CD4-positive, alpha-beta T cell treated with Interleukin-21 for 1 hour (primary cell): ENCODE data around the gene DENND4C.
"Not testable (repeated sequence)": the region's sequence is repeated elsewhere in the genome, so short reads cannot be mapped to it uniquely, and the experiment has no call there.

ENCODE experiments used
- DNase-seq: peaks from one replicate; pipeline ENCODE4 v3.0.0-alpha.2; 2020

Gene DENND4C

DNA sequence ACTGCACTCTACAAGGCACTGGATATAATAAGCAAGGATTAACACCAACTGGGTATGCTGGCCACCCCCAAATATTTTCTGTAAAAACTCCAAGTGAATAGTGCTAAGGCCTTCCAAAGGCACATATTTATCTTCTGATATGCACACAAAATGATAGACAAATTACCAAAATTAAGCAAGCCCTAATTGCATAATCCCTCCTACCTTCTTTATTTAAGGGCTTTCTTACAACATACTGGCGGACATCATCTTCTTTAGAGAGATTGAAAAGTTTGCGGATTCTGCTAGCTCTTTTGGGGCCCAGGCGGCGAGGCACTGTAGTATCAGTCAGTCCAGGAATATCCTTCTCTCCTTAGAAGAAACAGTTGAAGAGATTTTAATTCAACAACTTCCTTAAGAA is 147.7 kb downstream of the DENND4C start:
- DNase-seq: no peak

DNA sequence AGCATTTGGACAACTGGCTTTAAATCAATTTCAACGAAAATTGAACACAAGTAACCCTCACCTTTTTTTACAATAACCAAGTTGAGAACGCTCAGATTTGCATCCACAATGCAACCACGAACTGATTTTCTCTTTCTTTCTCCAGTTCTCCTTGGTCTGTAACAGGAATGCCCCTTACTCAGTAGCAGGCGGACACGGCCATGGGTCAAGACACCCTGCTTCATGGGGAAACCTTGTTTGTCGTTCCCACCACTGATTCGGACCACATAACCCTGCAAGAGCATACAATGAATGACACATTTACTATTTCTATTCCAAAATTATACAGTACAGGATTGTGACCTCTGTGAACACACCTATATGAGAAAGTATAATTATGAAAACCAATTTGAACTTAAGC is 148.2 kb downstream of the DENND4C start:
- DNase-seq: no peak

DNA sequence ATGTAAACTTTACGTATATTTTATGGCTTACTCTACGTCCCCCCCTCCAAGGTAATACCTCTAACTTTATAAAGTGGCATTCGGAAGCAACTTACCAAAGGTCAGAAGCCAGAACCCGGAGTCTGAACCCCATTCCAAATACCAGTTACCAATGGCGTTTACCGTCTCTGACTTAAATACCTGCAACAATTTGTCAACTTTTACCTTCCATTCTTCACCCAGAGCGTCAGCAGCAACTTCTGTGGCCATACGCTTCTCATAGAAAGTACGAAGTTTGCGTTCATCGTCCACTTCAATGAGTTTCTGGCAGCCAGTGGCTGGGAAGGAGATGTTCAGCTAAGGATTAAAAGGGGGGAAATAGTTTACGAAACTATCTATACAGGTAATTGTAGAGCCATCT is 148.8 kb downstream of the DENND4C start:
- no peak for DNase-seq

DNA sequence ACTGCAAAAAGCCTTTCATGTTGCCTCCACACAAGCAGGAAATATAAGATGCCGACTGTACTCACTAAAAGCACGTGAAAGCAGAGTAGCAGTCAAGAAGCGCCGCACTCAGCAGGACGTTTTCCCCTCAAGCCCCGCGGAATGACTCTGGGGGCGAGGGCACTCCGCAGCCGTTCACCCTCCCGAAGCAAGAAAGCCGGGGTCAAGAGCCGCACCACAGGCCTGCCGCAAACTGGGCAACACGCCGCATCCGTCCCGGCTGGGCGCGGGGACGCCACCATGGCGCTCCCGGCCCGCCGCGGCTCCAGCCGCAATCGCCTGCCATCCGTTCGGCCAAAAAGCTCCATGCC is 149.2 kb downstream of the DENND4C start:
- DNase-seq: peak; percentile 55

DNA sequence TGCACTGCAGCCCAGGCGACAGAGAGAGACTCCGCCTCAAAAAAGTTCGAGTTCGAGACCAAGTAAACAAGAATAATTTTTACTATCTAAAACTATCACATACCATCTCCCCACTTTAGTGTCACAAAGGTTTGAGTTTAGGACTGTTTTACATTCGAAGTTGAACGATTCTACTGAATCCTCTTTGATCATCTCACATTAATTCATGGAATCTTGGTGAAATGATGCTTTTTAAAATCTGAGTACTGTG is 150.3 kb downstream of the DENND4C start:
- DNase-seq: no peak

DNA sequence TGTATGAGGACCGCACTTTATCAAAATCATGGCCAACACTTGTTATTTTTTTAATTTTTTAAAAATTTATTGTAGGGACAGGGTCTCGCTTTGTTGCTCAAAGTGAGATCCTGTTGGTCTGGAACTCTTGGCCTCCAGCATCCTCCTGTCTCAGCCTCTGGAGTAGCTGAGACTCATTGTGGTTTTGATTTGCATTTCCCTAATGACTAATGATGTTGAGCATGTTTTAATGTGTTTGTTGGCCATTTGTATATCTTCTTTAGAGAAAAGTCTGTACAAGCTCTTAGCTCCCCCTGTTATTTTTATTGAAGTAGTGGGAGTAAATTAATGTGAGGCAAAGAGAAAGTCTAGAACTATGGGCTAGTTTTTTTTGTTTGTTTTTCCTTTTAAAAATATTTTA is 151.2 kb downstream of the DENND4C start:
- DNase-seq: no peak

DNA sequence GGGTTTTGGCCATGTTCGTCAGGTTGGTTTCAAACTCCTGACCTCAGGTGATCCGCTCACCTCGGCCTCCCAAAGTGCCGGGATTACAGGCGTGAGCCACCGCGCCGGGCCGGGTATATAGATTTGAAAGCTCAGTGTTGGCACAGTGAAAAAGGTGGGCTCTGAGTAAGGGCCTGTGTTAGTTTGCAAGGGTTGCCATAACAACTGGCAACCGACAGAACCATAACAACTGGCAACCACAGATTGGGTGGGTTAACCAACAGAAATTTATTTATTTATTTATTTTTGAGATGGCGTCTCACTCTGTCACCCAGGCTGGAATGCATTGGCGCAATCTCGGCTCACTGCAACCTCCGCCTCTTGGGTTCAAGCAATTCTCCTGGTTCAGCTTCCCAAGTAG is 154.7 kb downstream of the DENND4C start:
- not testable (repeated sequence) for DNase-seq

DNA sequence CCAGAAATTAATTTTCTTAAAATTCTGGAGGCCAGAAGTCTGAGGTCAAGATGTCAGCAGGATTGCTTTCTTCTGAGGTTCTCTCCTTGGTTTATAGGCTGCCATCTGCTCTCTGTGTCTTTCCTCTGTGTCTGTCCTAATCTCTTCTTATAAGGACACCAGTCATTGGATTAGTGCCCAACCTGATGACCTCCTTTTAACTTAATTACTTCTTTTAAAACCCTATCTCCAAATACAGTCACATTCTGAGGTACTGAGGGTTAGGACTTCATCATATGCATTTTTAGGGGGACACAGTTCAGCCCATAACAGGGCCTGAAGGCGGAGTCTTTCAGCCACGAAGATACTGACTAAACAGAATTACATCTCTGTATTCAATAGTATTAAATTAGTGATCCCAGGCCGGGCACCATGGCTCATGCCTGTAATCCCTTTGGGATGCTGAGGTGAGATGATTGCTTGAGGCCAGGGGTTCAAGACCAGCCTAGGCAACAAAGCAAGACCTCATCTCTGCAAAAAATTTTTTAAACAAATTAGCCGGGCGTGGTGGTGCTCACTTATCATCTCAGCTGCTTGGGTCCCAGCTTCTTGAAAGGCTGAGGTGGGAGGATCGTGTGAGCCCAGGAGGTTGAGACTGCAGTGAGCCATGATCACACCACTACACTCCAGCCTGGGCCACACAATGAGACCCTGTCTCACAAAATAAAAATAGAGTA is 155.5 kb downstream of the DENND4C start:
- DNase-seq: no peak

DNA sequence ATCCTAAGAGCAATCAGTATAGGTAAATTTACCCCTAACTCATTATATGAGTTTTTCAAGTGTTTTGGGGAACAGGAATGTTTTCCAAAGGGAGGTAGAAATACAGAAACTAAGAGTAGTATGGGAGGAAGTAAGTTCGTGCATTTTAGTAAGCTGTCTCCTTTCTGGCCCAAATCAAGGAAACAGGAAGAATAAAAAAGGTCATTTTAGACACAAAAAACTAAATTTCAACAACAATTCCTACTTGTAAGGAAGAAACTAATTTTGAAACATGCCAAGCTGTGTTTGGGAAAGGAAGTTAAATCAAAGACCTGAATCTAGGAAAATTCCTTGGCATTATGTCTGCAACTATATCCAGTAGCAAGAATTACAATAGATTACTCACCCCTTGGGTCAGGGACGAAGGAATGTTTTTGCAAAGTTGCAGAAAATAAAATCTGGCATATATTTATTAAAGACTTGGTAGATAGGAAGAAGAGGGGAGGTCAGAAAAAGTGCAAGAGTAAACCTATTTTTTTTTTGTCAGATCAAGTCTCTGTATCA is 156.1 kb downstream of the DENND4C start:
- no peak for DNase-seq

DNA sequence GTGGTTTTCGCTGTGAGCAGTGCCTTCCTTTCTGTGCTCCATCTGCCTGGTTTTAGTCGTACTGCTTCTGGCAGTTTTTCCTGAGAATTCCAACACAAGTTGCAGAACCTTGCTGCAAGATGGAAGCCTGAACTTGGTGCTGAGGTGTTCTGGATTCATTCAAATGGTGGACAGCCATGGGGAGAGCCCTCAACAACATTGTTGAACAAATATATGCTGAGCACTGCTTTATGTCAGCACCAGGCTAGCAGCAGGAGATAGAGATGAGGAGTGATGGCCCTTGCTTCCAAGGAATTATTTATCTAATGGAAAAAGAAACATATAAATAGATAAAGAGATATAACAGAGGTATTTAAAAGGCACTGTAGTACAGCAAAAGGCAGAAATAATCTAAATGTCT is 156.8 kb downstream of the DENND4C start:
- no peak for DNase-seq

DNA sequence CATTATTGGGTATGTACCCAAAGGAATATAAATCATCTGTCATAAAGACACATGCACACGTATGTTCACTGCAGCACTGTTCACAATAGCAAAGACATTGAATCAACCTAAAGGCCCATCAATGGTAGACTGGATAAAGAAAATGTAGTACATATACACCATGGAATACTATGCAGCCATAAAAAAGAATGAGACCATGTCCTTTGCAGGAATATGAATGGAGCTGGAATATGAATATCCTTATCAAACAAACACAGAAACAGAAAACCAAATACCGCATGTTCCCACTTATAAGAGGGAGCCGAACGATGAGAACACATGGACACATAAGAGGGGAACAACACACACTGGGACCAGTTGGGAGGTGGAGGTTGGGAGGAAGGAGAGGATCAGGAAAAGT is 159.0 kb downstream of the DENND4C start:
- DNase-seq: not testable (repeated sequence)

DNA sequence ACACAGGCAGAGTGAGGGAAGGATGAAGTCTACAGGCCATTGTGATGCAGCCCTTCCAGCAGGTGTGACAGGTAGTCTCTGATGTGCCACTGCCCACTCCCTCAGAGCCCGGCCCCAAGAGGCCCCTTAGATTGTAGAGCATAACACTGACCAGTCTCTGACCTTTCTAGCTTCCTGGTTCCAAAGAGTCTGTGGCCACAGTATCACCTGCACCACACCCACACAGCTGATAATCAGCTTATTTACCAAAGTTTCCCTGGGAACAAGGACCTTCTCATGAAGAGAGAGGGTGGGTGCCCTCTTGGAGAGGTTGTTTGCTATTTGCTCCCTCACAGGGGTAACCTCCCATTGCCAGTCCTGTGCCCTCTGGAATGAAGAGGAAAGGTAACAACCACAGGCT is 167.4 kb downstream of the DENND4C start:
- DNase-seq: no peak

DNA sequence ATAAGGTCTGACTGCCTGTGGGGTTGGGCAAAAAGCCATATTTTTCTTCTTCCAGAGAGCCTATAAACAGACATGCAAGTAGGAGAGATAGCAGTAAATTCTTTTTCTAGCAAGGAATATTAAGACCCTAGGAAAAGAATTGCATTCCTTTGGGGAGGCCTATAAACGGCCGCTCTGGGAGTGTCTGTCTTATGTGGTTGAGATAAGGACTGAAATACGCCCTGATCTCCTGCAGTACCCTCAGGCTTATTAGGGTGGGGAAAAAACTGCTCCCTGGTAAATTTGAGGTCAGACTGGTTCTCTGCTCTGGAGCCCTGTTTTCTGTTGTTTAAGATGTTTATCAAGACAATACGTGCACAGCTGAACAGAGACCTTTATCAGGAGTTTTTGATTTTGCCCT is 172.7 kb downstream of the DENND4C start:
- not testable (repeated sequence) for DNase-seq

DNA sequence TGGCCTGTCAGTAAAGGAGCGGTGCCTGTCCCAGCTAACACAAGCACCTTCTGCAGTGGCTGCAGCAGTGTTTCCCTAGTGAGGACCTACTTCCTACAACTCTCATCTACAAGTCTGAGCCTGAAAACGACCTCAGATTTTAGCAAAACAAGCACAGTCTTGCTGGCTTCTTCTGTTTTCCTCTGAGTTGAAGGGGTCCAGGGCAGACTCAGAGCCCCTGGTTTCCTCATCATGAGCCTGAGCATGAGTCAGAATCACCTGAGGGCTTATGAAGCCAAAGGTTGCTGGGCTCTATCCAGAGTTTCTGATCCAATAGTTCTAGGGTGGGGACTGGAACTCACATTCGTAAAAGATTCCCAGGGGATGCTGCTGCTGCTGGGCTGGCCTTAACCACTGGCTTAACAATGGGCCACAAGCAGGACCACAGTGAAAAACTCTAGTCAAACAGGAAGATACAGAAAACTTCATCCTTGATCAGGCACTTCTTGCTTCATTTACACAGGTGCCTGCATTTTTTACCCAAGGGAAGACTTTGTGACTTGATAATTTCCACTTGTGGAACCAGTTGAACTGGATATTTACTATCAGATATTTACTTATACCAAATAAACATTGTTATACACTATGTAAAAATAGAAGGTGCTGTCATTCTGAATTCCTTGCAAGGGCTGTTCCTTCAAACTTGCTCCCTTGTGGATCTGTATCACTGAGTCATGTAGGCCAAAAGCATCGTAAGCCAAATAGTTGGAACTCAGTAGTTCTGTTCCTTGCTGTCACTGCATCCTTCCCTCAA is 174.0 kb downstream of the DENND4C start:
- DNase-seq: no peak

DNA sequence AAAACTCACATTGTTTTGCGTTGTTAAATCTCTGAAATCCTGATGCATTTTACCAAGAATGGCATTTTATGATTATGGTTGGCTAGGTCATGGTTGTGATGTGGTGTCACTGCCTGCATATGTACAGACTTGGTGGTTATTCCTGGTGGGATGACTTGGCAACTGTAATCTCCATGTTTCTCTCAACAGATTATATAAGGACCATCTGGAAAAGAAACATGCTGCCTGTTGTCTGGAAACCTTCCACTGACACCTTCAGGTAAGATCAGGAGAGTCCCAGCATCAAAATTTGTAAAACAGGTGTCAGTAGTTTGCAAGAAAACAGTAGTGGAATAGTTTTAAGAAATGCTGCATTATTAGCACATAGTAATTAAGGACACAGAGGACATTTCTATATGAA is 175.3 kb downstream of the DENND4C start:
- no peak for DNase-seq

DNA sequence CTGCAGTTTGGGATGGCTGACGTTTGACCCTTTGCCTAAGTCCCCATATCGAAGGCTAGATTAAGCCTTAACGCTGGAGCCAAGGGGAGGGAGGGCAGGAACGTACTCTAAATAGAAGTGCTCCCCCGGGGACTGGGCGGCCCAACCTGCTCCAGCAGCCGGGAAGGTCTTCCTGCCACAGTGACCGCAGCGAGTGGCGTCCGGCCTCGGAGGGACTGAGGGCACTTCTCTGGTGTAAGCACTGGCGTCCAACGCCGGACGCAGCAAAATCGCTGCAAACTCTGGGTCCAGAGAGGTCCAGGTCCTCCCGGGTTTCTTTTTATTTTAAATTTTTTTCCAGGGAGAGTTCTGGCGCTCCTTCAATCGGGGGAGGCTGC is 177.8 kb downstream of the DENND4C start:
- no peak for DNase-seq

DNA sequence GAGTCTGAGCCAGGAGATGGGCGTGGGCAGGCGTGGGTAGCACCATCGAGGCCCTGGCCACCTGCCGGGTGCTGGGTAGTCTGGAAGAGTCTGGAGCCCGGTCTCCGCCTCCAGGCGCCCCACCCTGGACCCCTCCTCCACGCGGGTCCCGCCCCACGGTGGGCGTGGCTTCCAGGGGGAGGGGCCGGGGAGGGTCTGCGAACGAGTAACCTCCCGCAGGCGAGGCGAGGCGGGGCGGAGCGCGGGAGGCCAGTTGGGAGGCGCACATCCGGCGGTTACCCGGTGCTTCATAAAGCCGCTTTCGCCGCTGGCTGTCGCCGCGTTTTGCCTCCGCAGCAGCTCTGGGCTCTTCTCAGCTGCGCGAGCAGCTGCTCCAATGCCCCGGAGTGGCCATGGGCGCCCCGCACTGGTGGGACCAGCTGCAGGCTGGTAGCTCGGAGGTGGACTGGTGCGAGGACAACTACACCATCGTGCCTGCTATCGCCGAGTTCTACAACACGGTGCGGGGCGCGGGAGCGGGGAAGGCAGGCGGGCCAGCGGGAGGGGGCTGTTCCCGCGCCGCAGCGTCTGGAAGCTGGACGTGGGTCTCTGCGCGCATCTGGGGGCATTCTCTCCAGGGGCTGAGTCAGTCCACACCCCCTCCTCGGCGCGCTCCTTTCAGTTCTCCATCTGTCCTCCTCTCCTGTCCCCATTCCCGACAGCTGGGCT is 178.4 kb downstream of the DENND4C start, which contains the start of gene ACER2:
ACER2 (plus strand) TSS at position 317 of the 708 bp plus-strand sequence; CDS start at position 393, 76 bp downstream.
- DNase-seq: peak; percentile 96

DNA sequence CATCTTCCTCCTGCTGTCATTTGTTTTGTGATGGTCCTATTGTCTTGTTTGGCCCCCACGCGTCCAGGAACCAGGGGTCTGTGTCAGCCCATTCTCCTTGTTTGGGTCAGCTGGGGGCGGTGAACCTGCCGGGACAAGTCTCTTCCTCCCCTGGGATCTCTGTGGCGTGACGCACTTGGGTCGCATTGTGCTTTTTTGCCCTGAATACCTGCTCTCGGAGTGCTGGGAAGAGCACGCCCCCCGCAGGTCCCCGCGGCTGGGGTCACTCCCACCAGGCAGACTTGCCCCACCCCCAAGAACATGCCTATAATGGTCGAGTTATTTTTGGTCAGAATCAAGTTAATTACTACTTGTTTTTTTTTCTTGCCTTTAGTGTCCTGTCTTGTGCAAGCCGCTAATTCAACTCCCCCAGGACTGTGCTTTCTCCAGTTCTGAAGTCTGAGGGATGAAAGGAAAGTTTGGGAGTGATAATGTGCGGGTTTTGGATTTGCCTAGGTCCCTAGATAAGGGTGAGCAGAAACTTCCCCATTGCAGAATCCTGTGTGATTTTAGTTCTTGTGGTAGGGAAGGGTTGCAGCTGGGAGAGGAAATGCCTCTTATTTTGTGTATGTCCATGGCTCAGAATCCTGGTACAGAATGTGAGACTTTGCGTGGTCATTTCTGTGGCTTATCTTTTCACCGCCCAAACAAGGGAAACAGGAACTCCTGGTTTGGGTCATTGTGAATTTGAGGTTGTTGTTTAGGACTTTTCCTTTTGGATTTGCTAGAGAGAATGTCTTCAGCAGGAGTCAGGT is 179.1 kb downstream of the DENND4C start:
- DNase-seq: peak; percentile 19

DNA sequence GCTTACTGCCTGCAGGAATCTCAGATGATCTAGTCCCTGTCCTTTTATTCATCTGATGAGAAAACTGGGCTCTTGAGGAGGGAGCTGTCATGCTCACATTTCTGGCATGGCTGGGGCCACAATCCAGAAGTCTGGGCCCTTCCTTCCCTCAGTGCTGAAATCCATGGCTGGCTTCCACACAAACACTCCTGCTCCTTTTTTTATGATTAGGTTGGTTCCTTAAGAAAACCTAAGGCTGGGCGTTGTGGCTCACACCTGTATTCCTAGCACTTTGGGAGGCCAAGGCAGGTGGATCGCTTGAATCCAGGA is 179.7 kb downstream of the DENND4C start:
- DNase-seq: no peak

DNA sequence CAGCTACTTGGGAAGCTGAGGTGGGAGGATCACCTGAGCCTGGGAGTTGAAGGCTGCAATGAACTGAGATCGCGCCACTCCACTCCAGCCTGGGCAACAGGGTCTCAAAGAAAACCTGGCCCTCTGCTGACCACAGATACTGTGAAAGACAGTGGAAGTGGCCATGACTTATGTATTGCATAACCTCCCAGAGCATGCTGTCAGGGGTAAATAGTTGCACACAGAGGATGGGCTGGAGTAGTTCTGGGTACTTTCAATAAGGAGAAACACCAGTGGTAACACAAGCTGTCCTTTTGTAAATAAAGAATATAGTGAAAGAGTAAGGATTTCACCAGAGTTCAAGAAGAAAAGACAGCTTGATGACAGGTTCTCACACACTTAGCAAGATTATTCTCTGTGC is 180.1 kb downstream of the DENND4C start:
- DNase-seq: no peak

DNA sequence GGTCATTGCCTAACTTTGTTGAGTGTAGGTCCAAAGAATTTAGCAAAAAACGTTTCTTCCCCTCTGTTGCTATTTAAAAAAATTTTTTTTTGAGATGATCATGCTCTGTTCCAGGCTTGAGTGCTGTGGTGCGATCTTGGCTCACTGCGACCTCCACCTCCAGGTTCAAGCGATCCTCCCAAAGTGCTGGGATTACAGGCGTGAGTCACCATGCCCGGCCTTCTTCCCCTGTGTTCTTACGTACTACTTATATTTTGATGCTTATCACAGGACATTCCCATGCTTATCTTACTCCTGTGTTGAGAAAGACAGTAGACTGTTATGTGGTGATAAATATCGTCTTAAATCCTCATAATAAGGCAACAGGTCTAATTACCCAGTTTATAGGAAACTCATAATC is 180.8 kb downstream of the DENND4C start:
- no peak for DNase-seq

DNA sequence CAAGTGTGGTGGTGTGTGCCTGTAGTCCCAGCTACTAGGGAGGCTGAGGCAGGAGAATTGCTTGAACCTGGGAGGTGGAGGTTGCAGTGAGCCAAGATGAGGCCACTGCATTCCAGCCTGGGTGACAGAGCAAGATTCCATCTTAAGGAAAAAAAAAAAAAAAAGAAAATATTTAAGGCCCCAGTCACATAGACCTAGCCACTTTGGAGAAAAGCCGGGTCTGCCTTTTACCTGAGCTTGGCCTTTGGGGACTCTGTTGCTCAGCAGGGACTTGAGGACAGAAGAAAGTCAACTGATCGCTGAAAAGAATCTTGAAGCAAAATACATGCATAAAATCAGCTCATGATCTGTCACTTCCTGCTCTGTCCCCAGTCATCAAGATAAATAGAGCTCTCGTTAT is 183.0 kb downstream of the DENND4C start:
- not testable (repeated sequence) for DNase-seq

DNA sequence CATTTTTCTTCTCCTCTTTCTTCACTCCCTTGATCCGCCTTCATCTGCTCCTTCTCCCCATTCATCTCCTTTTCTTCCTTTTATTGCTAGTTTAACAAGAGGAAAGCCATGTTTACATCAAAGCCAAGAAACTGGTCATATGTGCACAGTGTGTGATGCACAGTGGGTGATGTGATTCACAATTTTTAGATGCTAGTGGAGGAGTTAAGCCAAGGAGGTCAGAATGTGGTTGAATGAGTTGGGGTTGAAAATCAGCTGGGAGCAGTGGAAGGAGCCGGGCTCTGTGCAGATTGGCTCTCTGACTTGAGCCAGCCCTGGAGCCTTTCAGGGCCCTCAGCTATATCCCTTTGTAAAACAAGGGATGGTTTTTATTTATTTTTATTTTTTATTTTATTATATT is 185.7 kb downstream of the DENND4C start:
- no peak for DNase-seq
